ENCODE data around the gene MCM3. TPM values are rescaled to one million over a fixed set of nuclear protein-coding genes. Genes with fewer than 3 reads are reported as not detected.

The MCM3 gene
- total RNA-seq, 1 experiment from 2014 or later = 161 TPM

GRCh38 chr6:52303178-52303577 is 18.6 kb upstream of the MCM3 start:
- DNase-seq (ENCODE audit: low spot score) = no peak

DNA sequence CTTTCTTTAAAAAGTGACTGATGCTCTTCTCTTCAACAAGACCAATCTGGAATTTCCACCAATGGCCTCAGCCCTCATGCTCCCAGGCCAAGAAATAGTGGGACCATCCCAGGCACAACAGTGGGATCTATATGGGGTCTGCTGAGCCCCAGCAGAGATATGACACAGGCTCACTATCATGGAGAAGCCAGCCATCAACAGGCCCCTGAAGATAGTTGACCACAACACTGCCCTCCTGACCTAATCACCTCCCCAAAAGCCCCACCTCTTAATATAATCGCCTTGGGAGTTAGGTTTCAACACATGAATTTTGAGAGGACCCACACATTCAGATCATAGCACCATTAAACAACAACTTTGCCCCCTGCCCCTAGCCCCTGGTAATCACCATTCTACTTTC is 16.8 kb upstream of the MCM3 start:
- no peak for DNase-seq (ENCODE audit: low spot score)

- no peak for DNase-seq (ENCODE audit: low spot score)
Observed at GRCh38 chr6:52300489-52300931, 16.0 kb upstream of the MCM3 start.

DNA sequence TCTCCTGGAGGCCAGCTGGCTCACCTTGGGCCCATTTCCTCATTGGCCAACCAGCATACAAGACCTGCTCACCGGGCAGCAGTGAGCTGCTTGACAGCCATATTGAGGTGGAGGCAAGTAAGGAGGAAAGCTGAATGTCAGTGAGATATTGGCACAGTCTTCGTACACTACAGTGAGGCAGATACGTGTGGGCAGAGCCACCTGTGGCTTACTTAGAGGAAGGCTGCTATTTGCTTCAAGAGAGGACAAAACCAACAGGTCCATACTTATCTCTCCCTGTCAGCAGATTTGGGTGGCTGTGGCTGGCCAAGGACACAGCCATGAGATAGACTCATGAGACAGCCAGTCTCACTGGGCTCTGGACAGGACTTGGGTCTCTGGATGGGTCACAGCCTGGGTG is 15.1 kb upstream of the MCM3 start:
- DNase-seq (ENCODE audit: low spot score) = no peak

DNA sequence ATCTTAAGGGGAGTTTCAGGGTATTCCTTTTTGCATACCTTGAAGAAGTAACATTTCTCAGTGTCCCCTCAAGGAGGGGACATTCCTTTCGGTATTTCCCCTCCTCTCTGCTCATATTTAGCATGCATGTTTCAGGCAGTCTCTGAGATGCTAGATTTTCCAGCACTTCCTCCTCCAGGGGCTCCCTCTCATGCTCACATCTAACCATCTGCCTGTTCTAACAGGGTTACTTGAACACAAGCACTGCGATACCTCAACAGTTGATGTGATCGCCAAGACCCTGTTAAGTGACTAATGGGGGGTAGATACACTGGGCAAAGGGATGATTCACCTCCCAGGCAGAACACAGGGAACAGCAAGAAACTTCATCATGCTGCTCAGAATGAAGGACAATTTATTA is 12.9 kb upstream of the MCM3 start:
- DNase-seq (ENCODE audit: low spot score) = no peak

DNA sequence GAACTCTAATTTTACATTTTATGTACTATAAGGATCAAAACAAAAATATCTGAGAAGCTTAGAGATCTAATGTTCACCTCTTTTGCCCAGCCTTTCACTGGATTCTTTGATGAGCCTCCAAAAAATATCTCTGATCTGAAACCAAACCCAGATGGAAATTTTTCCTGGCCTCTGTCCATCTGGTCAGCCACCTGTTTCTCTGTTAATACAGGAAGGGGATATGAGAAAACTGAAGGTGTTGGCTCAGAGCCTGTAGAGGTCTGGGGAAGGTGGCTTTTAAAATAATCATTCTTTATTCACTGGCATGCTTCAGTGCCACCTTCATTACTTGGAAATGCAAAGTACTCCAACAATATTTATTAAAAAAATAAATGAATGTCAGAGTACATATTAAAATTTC is 8.5 kb upstream of the MCM3 start:
- no peak for DNase-seq (ENCODE audit: low spot score)

- no peak for DNase-seq (ENCODE audit: low spot score)
Observed at GRCh38 chr6:52288841-52289240, 4.3 kb upstream of the MCM3 start.

DNA sequence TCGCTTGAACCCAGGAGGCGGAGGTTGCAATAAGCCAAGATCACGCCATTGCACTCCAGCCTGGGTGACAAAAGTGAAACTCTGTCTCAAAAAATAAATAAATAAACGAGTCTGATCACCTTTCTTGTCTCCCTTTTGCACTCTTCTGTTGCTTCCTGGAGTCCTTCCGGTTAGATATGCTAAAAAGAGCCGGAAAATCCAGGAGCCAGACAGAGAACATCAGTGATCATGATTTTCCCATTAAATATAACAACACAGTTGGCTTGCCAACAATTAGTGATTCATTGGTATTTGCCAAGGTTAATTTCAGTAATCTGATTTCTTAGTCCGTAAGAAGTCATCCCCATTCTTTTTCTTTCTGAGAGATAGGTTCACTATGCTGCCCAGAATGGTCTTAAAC is 3.7 kb upstream of the MCM3 start:
- no peak for DNase-seq (ENCODE audit: low spot score)

GRCh38 chr6:52286798-52287432 is 2.4 kb upstream of the MCM3 start:
- peak; percentile 83 for DNase-seq (ENCODE audit: low spot score)

DNA sequence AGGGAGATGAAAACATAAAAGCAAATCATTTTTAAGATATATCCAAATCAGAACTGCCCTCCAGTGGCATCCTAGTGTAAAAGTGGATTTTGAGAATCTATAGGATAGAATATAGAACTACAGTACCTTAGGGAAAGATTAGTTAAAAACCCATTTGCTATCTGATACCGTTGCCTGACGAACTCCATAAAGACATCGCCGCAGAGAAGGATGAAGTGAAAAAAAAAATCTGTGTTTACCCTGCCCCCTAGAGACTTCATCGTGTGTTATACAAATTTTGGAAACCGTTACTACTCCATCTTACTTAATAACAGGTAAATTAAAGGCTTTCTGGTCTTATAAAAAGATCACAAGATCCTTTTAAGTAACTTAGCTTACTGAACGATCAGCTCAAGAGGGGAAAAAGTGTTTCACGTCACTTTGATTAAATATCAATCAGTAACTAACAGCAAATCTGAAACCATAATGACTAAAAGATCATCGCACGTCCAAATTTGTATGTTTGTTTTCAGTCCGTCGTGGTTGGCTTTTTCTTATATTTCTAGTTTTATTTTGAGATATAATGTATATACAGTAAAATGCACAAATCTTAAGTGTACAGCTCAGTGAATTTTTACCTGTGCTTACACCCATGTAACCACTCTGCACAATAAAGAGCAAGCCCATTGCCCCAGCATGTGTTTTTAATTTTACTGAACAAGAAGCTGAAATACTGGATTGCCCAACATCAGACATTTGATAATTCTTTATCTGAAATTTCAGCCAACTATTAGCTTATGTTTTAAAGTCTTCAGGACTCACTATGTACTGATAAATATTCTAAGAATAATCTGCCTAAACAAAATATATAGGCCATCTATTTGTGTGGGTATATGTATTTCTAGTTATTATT is 881 bp upstream of the MCM3 start:
- no peak for DNase-seq (ENCODE audit: low spot score)

- DNase-seq (ENCODE audit: low spot score) = peak; percentile 32
Observed at GRCh38 chr6:52284131-52284459, 447 bp downstream of the MCM3 start.

GRCh38 chr6:52283111-52283510 is 1.4 kb downstream of the MCM3 start:
- no peak for DNase-seq (ENCODE audit: low spot score)

GRCh38 chr6:52276130-52276529 is 8.4 kb downstream of the MCM3 start:
- DNase-seq (ENCODE audit: low spot score) = no peak

- DNase-seq (ENCODE audit: low spot score) = no peak
Observed at GRCh38 chr6:52271852-52272460, 12.6 kb downstream of the MCM3 start.

DNA sequence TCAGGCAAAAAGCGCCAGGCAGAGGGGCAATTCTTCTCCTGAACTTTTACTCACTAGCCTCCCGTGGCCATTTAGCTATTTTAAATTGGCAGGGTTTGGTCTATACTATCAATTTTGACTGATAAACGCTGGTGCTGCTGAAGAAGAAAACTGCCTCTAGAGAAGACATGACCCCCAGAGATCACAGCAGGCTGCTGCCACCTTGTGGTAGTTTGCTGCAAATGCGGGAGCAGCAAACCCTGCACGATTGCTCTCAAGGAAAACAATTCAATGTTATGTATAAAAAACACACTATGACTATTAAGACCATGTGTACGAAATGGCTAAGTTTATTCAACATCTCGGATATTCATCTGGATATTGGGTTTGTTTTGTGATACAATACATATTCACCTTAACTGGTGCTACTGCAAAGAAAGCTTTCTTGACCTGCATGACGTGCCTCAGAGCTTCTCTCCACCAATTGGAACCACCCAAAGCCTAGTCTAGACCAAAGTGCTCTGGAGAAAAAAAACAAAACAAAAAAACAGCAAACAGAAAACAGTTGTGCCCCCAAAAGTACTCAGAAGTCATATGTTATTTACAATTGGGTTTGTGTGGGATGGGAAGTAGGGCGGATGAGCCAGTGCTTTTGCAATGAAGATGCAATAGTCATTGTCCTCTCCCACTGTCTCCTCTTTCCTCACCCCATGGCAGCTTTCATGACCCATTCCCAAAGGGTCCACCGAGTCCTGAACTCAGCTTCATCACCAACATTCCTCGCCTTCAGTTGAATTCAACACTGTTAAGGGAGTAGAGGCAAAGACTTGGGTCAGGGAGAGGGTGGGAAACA is 20.6 kb downstream of the MCM3 start:
- DNase-seq (ENCODE audit: low spot score) = peak; percentile 60

DNA sequence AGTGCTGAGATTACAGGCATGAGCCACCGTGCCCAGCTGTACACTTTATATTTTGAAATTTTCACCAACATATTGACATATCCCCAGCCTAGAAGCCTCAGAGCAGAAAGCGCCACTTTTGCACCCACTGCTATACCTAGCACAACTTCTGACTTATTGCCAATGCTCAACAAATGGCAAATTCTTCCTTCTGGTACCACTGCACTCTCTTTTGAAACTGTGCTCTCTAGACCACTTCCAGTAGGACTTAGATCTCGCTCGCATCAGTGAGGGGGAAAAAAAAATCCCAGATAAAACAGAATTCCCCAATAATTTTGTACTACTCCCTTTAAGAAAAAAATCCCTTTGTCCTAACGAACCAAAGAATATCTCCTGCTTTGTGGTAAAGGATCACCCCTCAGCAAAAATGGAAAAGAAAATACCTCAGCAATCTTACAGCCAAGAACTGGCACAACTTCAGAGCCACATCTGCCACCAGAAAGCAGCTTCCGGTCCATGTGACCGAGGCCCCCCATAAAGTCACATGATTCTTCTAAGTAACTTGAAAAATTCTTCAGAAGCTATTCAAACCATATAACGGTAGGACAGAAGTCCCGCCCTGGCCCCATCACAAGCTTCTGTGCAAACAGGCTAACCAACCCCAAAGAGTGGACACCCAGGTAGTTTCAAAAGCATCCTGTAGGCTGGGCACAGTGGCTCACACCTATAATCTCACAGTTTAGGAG is 21.8 kb downstream of the MCM3 start:
- no peak for DNase-seq (ENCODE audit: low spot score)

DNA sequence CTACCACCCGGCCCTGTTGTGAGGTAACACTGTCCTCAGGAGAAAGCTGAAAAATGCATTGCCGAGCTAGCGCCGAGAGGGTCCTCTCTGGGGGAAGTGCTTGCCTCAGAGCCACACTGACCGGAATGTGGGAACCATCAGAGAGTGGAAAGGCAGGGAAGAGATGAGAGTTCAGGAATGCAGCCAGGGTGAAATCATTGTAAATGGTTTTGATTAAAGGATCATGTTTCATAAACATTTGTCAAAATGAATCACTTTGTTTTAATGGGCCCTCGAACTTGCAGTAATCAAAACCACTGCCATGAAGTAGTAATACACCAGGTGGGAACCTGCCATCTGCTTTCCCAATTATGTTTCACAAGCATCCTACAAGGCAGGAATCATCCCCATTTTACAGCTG is 23.3 kb downstream of the MCM3 start:
- DNase-seq (ENCODE audit: low spot score) = peak; percentile 77

DNA sequence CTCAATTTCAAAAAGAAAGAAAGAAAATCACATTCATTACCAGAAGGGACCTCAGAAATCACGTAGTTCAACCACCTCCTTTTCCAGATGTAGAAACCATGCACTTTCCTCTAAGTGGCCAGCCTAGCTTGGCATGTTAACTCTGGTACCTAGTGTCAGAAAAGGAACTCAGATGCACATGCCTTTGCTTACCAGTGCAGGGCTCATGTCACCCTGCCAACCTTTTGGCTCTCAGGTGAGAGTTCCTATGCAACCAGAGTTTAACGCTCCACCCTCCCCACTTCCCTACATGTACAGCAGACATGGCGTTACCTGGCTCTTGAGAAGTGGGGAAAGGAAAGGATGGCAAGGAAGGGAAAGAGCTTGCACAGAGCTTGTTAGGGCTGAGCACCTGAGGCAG is 23.9 kb downstream of the MCM3 start:
- DNase-seq (ENCODE audit: low spot score) = no peak

GRCh38 chr6:52255434-52255833 is 29.1 kb downstream of the MCM3 start:
- DNase-seq (ENCODE audit: low spot score) = no peak

GRCh38 chr6:52254731-52255378 is 29.7 kb downstream of the MCM3 start:
- DNase-seq (ENCODE audit: low spot score) = no peak

GRCh38 chr6:52253494-52253893 is 31.0 kb downstream of the MCM3 start:
- DNase-seq (ENCODE audit: low spot score) = no peak

Data from H4 (cell line).